SK-N-SH (cell line): ENCODE results near the gene NAXD. TPM values are rescaled to one million over a fixed set of nuclear protein-coding genes. Genes with fewer than 3 reads are reported as not detected.
"Not testable (repeated sequence)": the region's sequence is repeated elsewhere in the genome, so short reads cannot be mapped to it uniquely, and the experiment has no call there.

ENCODE experiments used
- CTCF ChIA-PET: fragments of 300-600, 350-600 bp; formaldehyde crosslinking; extraction: SDS; loops from one replicate; lab custom pipeline; 2021; lab: Yijun Ruan, JAX
- POLR2A ChIA-PET: fragments of 350-600 bp; sonication (Branson Sonifier 250); formaldehyde crosslinking; extraction: SDS; loops from one replicate; lab custom pipeline; 2020; ENCODE audit warnings: antibody characterized with exemption, inconsistent platforms; lab: Yijun Ruan, JAX
- DNase-seq: peaks from one replicate; pipeline ENCODE4 v3.0.0; 2012
- H2AFZ ChIP-seq: fragments of 200-600 bp; sonication (generic); 2 replicates; pipeline ENCODE4 v1.8.1; 2016; ENCODE audit warnings: antibody characterized with exemption, mild to moderate bottlenecking, low read depth
- H3F3A ChIP-seq: fragments of 200-600 bp; sonication (generic); replicated peaks from 2 replicates; pipeline ENCODE3; 2016; ENCODE audit warnings: antibody characterized with exemption, mild to moderate bottlenecking; ENCODE audit not compliant: insufficient read depth
- H3K27ac ChIP-seq, 2 experiments: fragments of 200-500 bp in 1 of 2; fragments of 200-600 bp in 1 of 2; sonication (Bioruptor generic) in 1 of 2; sonication (generic), shearing (Covaris generic) in 1 of 2; 2 replicates each; pipeline versions ENCODE4 v1.5.1 to v1.6.1; 2014 to 2016; ENCODE audit warnings: low read depth in 2 of 2, inconsistent platforms in 1 of 2, low read length in 1 of 2, mild to moderate bottlenecking in 1 of 2, mixed read lengths in 1 of 2
- H3K27me3 ChIP-seq: fragments of 200-600 bp; sonication (generic), shearing (Covaris generic); 2 replicates; pipeline ENCODE4 v1.6.1; 2016; ENCODE audit warnings: mixed run types; ENCODE audit not compliant: insufficient read depth
- H3K36me3 ChIP-seq, 2 experiments: fragments of 200-500 bp in 1 of 2; fragments of 200-600 bp in 1 of 2; sonication (Bioruptor generic) in 1 of 2; sonication (generic) in 1 of 2; replicated peaks in 1 of 2; 2 replicates each; pipeline versions ENCODE3 to v1.5.1; 2014 to 2016; ENCODE audit warnings: low read length in 1 of 2, mild to moderate bottlenecking in 1 of 2; ENCODE audit not compliant: insufficient read depth in 2 of 2, control insufficient read depth in 1 of 2
- H3K4me1 ChIP-seq, 2 experiments: fragments of 200-500 bp in 1 of 2; fragments of 200-600 bp in 1 of 2; sonication (Bioruptor generic) in 1 of 2; sonication (generic), shearing (Covaris generic) in 1 of 2; 2 replicates each; pipeline versions ENCODE4 v1.5.1 to v1.6.1; 2014 to 2016; ENCODE audit warnings: low read depth in 1 of 2, low read length in 1 of 2, mixed run types in 1 of 2; ENCODE audit not compliant: insufficient read depth in 2 of 2, control insufficient read depth in 1 of 2
- H3K4me2 ChIP-seq: fragments of 200-600 bp; sonication (generic), shearing (Covaris generic); 2 replicates; pipeline ENCODE4 v1.6.1; 2017; ENCODE audit warnings: mixed run types
- H3K4me3 ChIP-seq, 2 experiments: fragments of 200-500 bp in 1 of 2; fragments of 200-600 bp in 1 of 2; sonication (Bioruptor generic) in 1 of 2; sonication (generic), shearing (Covaris generic) in 1 of 2; 2 replicates each; pipeline versions ENCODE4 v1.5.1 to v1.8.1; 2014 to 2016; ENCODE audit warnings: low read depth in 2 of 2, inconsistent platforms in 1 of 2, low read length in 1 of 2, mild to moderate bottlenecking in 1 of 2, mixed read lengths in 1 of 2, moderate library complexity in 1 of 2
- H3K79me2 ChIP-seq: fragments of 200-600 bp; sonication (generic); 2 replicates; pipeline ENCODE4 v1.8.1; 2017; ENCODE audit warnings: mild to moderate bottlenecking; ENCODE audit not compliant: insufficient read depth
- H3K9ac ChIP-seq: fragments of 200-600 bp; sonication (generic); 2 replicates; pipeline ENCODE4 v1.6.1; 2017; ENCODE audit warnings: mixed run types
- H3K9me2 ChIP-seq: fragments of 200-600 bp; sonication (generic); 2 replicates; pipeline ENCODE4 v1.6.1; 2017; ENCODE audit warnings: mixed run types
- H3K9me3 ChIP-seq: fragments of 200-600 bp; sonication (generic); 2 replicates; pipeline ENCODE4 v1.6.1; 2017; ENCODE audit warnings: mixed run types, mild to moderate bottlenecking, moderate library complexity
- H4K20me1 ChIP-seq: fragments of 200-600 bp; sonication (generic); 2 replicates; pipeline ENCODE4 v1.6.1; 2017; ENCODE audit warnings: mild to moderate bottlenecking, mixed run types; ENCODE audit not compliant: insufficient read depth
- CHD2 ChIP-seq: fragments of 150-350 bp; IDR thresholded peaks from 2 replicates; pipeline ENCODE4 v1.6.1; 2018; ENCODE audit warnings: low read length; ENCODE audit not compliant: partially characterized antibody
- CTCF ChIP-seq: fragments of 200-600 bp; sonication (generic); IDR thresholded peaks from 2 replicates; pipeline ENCODE4 v1.6.1; 2017; ENCODE audit warnings: antibody characterized with exemption, mild to moderate bottlenecking, moderate library complexity
- ELF1 ChIP-seq: IDR thresholded peaks from 2 replicates; pipeline ENCODE4 v1.4.0; 2012
- FOSL2 ChIP-seq: IDR thresholded peaks from 2 replicates; pipeline ENCODE4 v1.4.0; 2012; ENCODE audit warnings: low read depth, mild to moderate bottlenecking, moderate library complexity, borderline replicate concordance
- FOXM1 ChIP-seq: IDR thresholded peaks from 2 replicates; pipeline ENCODE4 v1.4.0; 2012; ENCODE audit warnings: low read depth, mild to moderate bottlenecking
- GATA2 ChIP-seq: sonication (generic); formaldehyde crosslinking; IDR thresholded peaks from 2 replicates; pipeline ENCODE4 v1.5.0; 2020; ENCODE audit warnings: mild to moderate bottlenecking, missing genetic modification reagents
- IRF3 ChIP-seq: fragments of 150-350 bp; IDR thresholded peaks from 2 replicates; pipeline ENCODE4 v1.6.1; 2016; ENCODE audit warnings: mild to moderate bottlenecking, low read depth, low read length
- MXI1 ChIP-seq: IDR thresholded peaks from 2 replicates; pipeline ENCODE4 v1.6.1; 2012; ENCODE audit warnings: mild to moderate bottlenecking, low read depth, low read length, improper control_type of control experiment
- NRF1 ChIP-seq: IDR thresholded peaks from 2 replicates; pipeline ENCODE4 v1.6.1; 2012; ENCODE audit warnings: low read depth, mild to moderate bottlenecking, low read length
- POLR2AphosphoS5 ChIP-seq: IDR thresholded peaks from 2 replicates; pipeline ENCODE4 v1.6.1; 2012; ENCODE audit warnings: low read depth, low read length
- RXRA ChIP-seq: IDR thresholded peaks from 2 replicates; pipeline ENCODE4 v1.4.0; 2012; ENCODE audit warnings: low read depth, mild to moderate bottlenecking, borderline replicate concordance
- SMC3 ChIP-seq: IDR thresholded peaks from 2 replicates; pipeline ENCODE4 v1.6.1; 2012; ENCODE audit warnings: low read depth, low read length, improper control_type of control experiment
- TCF12 ChIP-seq: IDR thresholded peaks from 2 replicates; pipeline ENCODE4 v1.4.0; 2012
- TEAD4 ChIP-seq: IDR thresholded peaks from 2 replicates; pipeline ENCODE4 v1.4.0; 2012; ENCODE audit warnings: mild to moderate bottlenecking, borderline replicate concordance; ENCODE audit not compliant: insufficient read depth
- USF1 ChIP-seq: IDR thresholded peaks from 2 replicates; pipeline ENCODE4 v1.4.0; 2012; ENCODE audit warnings: low read depth, borderline replicate concordance
- USF2 ChIP-seq: fragments of 150-350 bp; IDR thresholded peaks from 2 replicates; pipeline ENCODE4 v1.6.1; 2017; ENCODE audit warnings: antibody characterized with exemption, low read length, low read depth, borderline replicate concordance
- YY1 ChIP-seq: IDR thresholded peaks from 2 replicates; pipeline ENCODE4 v1.4.0; 2012; ENCODE audit warnings: low read depth, mild to moderate bottlenecking
- ZBTB33 ChIP-seq: IDR thresholded peaks from 2 replicates; pipeline ENCODE4 v1.4.0; 2012; ENCODE audit warnings: low read depth, borderline replicate concordance
- WGBS: methylation state at CpG from one replicate; pipeline ENCODE4 v1.1.6; 2017; ENCODE audit warnings: low lambda C conversion rate; 5-methylcytosine and 5-hydroxymethylcytosine counted together
- polyA plus RNA-seq, 3 experiments: library from polyadenylated mRNA; depleted of rRNA; stranded (reverse); fragments of >200 nt; gene quantifications; 2 replicates each; pipeline ENCODE4 v1.2.3, GENCODE V29; 2012

Gene NAXD
- polyA plus RNA-seq, 1 of the 3 experiments (the other 2 are of a cell fraction): 32.4 TPM

GRCh38 chr13:110605132-110605531, 10.2 kb upstream of the NAXD start:
- WGBS: 68% methylated on average over 6 of the region's 6 CpGs

GRCh38 chr13:110606281-110606680, 9.1 kb upstream of the NAXD start:
- H3K4me3 ChIP-seq, H2AFZ ChIP-seq, H3F3A ChIP-seq, DNase-seq, H3K27ac ChIP-seq, H3K4me2 ChIP-seq, H3K4me1 ChIP-seq, H3K9me3 ChIP-seq, H3K9ac ChIP-seq, CTCF ChIA-PET, H4K20me1 ChIP-seq, H3K9me2 ChIP-seq, H3K36me3 ChIP-seq, H3K27me3 ChIP-seq, H3K79me2 ChIP-seq, POLR2A ChIA-PET: not testable (repeated sequence)
- 100% methylated on average over 1 of the region's 33 CpGs for WGBS

More at GRCh38 chr13:110605132-110605531, 10.2 kb upstream of the NAXD start:
- ChIA-PET POLR2A (no interaction called here), CTCF (interaction anchor here (1.6 kb wide), 1 partner anchor 12 kb away, joined by 9 read pairs; no protein-coding TSS in a partner anchor)
- no peaks in the 10 kb centered on the region for H3K4me1 ChIP-seq
- no peak overlapping the region for H2AFZ ChIP-seq
- H3K27me3 ChIP-seq: no peaks in the 10 kb centered on the region
- H3K9me2 ChIP-seq: no peaks in the 10 kb centered on the region
- no peaks in the 10 kb centered on the region for H3F3A ChIP-seq
- no peak overlapping the region for H3K4me3 ChIP-seq
- DNase-seq: no peak
- no peaks in the 10 kb centered on the region for H3K9me3 ChIP-seq
- H3K4me2 ChIP-seq: no peak overlapping the region
- H3K36me3 ChIP-seq: no peaks in the 10 kb centered on the region
- no peaks in the 10 kb centered on the region for H3K79me2 ChIP-seq
- no peak overlapping the region for H3K9ac ChIP-seq
- H3K27ac ChIP-seq: no peak overlapping the region
- no peaks in the 10 kb centered on the region for H4K20me1 ChIP-seq
- TF ChIP-seq SMC3: no peak
- no peak for TF ChIP-seq POLR2AphosphoS5
- TF ChIP-seq FOXM1: no peak
- TF ChIP-seq USF2: no peak
- TF ChIP-seq YY1: no peak
- no peak for TF ChIP-seq NRF1
- no peak for TF ChIP-seq MXI1
- TF ChIP-seq FOSL2: no peak
- TF ChIP-seq USF1: no peak
- no peak for TF ChIP-seq CTCF
- no peak for TF ChIP-seq IRF3
- TF ChIP-seq CHD2: no peak
- TF ChIP-seq GATA2 (CRISPR knock-in tag): no peak
- no peak for TF ChIP-seq ELF1
- TF ChIP-seq RXRA: no peak
- no peak for TF ChIP-seq ZBTB33
- no peak for TF ChIP-seq TCF12
- no peak for TF ChIP-seq TEAD4
